Effector CD4-positive, alpha-beta T cell (primary cell): Measurements from ENCODE around the gene HPGDS.
"Not testable (repeated sequence)": the region's sequence is repeated elsewhere in the genome, so short reads cannot be mapped to it uniquely, and the experiment has no call there.

ENCODE experiments used
- DNase-seq: peaks from one replicate; pipeline ENCODE4 v3.0.0-alpha.2; 2020

Gene HPGDS

DNA sequence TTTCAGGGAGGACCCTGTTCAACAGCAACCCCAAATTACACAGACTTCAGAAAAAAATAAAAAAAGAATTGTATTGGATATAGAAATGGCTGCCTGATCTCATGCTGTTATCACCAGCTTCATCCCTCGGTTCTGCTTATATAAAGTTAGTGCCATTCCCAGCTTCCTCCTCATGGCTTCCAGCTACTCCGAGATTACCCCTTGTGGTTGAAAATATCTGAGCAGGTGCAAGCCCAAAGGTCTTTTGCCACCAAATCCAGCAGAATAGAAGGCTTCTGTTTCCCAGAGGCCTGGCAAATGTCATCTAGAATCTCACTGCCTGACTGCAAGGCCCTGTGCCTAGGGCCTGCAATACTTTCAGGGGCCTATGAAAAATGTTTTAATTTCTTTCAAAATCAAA, 13.8 kb upstream of the HPGDS start:
- DNase-seq = no peak

GRCh38 chr4:94354474-94354896, 11.8 kb upstream of the HPGDS start:
- DNase-seq = no peak

DNA sequence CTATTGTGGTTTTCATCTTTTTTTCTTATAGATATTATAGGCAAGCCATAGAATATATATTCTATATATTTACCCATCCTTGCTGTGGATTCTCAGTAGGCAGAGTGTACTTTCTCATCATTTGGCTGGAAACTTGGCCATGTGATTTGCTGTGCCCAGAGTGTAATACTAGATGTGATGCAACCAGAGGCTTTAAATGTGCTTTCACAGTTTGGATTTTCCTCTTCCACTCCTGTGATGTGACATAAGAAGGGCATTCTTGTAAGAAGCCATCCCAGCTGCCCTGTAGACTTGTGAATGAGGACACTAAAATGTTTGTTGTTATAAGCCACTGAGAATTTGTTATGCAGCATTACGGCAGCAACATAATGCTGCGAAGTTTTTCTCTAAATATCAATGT, 10.4 kb upstream of the HPGDS start:
- DNase-seq = no peak

- no peak for DNase-seq
Measured at GRCh38 chr4:94352163-94352562, 9.5 kb upstream of the HPGDS start.

DNA sequence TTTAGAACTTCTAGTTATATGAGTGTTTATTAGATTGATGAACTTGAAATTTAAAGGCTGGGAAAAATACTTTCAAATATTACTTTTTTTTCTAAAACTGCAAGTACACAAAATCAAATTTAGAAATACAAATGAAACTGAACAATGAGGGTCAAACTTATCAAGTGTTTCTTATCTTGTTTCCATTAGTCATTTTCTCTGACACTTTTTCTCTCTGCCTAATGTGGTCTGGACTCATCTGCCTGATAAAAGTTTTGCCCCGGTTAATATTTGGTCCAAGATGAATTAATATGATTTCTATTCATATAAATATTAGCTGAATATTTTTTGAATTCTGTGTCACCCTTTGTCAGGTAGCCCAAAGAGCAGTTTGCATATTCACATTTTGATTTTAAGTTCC, 8.7 kb upstream of the HPGDS start:
- DNase-seq = no peak

DNA sequence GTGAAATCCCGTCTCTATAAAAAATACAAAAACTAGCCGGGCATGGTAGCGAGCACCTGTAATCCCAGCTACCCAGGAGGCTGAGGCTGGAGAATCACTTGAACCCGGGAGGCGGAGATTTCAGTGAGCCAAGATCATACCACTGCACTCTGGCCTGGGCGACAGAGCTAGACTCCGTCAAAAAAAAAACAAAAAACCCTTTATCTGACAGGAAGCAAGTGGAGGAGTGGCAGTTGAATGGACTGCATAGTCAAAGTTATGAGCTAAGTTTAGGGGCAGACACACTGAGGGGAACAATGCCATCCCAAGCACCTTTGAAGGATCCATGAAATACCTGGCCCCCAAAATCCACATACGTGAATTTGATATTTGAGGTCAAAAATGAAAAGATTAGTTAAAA, 7.5 kb upstream of the HPGDS start:
- DNase-seq = no peak

DNA sequence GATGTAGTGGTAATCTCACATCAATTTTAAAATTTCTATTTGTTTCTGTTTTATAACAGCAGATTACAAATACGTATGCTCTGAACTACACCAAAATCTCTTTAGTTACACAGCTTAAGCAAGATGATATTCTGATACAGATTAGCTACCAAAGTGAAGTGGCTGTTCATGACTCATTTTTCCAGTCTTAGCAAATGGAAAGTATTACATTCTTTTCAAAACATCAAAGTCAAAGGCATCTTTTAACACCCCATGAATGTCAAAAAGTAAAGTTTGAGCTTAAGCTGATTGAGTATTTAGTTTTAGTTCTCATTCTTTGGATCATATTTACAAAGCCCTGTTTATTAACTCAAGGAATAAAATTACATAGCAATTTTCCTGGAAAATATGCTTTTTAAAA, 6.6 kb upstream of the HPGDS start:
- no peak for DNase-seq

DNA sequence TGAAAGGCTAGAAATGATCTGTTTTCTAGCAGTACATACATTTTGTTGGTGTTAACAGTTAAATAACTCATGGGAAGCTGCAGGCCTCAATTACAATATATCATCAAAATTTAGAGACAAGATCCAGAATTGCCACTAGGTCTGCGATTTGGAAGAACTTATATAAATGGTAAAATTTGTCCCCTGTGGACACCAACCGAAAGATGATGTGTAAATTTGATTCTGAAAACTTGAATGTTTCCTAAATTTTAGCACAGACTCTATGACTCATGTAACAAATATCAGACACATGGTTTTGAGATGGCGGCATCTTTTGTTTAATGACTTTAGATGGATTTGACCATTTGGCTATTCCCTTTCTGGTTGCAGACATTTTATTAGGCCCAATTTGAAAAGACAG, 6.0 kb upstream of the HPGDS start:
- DNase-seq = no peak

GRCh38 chr4:94346541-94346940, 3.9 kb upstream of the HPGDS start:
- DNase-seq = no peak

- no peak for DNase-seq
Measured at GRCh38 chr4:94345969-94346368, 3.3 kb upstream of the HPGDS start.

DNA sequence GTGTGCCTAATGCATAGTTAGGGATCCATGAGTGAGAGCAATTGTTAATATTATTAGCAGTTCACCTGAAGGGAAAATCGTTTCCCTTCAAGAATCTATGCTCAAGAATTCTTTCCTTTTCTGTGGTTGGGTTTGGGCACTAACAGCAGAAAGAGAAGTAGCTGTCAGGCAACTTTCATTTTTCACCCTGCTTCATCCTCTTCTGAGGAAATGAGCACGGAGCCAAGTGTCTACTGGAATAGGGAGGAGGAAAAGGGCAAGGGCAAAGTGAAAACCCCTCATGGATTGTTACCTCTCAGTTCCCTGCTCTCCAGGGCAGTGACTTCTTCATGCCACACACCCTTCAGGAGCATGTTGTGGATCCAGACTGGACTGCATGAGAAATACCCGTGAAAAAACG, 2.6 kb upstream of the HPGDS start:
- DNase-seq = no peak

DNA sequence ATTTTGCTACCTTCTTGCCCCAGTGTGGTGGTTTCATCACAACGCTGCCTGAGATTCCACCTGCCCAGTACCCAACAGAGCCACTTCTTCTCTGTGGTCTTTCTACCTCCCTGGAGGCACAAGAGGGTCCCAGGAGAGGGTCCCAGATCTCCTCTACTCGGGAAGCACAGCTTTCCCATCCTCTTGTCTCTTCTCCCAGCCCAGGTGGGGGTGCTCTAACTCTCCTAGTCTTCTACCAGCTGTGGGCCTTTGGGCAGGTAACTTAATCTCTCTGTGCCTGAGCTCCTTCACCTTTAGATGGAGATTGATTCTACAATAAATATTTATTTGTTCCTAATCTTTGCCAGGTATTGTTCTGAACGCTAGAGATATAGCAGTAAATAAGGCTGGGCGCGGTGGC, 1.8 kb upstream of the HPGDS start:
- no peak for DNase-seq

GRCh38 chr4:94341481-94342370, 910 bp downstream of the HPGDS start:
- no peak for DNase-seq

DNA sequence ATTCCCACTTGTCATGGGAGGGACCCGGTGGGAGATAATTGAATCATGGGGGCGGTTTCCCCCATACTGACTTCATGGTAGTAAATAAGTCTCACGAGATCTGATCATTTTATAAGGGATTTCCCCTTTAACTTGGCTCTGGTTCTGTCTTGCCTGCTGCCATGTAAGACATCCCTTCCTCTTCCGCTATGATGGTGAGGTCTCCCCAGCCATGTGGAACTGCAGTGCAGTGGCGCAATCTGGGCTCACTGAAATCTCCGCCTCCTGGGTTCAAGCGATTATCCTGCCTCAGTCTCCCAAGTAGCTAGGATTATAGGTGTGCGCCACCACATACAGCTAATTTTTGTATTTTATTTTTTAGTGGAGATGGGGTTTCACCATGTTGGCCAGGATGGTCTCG, 2.9 kb downstream of the HPGDS start:
- no peak for DNase-seq

DNA sequence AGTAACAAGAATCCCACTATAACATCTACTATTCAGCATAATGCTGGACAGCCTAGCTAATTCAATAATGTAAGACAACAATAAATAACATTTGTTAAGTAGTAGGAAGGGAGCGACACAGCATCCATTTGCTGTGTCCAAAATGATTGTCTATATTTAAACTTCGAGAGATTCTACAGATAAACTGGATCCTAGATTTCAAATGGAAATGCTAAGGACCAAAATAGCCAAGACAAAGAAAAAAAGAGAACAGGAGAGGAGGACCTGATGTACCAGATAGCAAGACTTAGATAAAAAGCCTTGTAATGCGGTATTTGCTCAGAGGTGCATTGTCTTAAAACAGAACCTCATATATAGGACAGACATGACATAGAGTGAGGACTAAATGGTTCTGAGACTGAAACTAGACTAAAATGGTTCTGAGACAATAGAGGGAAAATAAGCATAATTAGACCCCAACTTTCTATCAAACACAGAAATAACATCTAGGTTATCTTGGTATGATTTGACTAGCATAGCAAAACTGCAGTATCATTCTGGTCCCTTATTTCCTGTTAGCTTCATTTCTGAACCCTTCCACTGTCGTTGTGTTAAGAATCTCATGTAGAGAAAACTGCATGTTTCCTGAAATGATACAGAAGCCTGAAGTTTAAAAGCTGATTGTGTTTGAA, 3.8 kb downstream of the HPGDS start:
- no peak for DNase-seq

DNA sequence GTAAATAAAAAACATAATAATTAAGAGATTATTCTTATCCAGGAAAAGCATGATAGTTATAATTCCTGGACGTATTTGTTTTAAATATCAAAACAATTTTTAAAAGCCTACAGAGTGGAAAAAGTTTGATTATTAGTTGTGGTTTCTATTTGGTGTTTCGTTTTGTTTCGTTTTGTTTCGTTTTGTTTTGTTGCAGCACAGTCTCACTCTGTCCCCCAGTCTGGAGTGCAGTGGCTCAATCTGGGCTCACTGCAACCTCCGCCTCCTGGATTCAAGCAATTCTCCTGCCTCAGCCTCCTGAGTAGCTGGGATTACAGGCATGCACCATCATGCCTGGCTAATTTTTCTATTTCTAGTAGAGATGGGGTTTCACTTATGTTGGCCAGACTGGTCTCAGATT, 5.8 kb downstream of the HPGDS start:
- DNase-seq = not testable (repeated sequence)

DNA sequence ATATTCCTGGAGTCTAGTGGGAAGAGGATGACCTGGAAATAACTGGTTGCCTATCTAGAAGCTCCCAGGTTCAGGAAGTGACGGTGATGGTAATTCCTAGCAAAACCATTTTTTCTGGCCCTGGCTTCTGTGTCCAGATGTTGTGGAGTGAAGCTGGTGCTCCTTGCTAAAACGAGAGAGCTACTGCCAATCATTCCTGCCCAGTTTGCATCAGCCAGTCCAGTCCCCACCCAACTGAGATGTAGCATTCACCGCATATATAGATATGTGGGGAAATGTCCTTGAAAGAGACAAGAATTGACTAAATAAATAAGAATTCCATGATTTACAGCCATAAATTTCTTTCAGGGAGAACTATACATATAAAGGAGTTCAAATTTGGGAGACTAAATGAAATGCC, 6.3 kb downstream of the HPGDS start:
- DNase-seq = no peak

DNA sequence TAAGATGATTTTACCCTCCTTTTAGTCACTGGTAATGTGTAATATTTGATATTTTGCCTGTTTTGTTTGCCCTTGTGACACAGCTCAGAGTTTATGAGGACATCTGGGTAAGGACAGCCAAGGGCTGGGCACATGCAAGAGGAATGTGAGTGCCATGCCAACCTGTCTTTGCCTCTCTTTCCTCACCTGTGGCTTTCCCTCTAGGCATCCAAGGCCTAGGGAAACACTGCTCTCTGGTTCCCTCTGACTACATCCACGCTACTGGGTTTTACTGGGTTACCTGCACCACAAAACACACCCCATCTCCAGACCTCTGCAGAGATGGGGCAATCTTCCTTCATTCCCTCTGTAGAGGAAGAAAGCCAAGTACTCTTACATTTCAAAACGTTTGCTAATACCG, 7.7 kb downstream of the HPGDS start:
- DNase-seq = no peak

GRCh38 chr4:94334476-94334875, 8.2 kb downstream of the HPGDS start:
- DNase-seq = no peak

- no peak for DNase-seq
Measured at GRCh38 chr4:94333866-94334265, 8.8 kb downstream of the HPGDS start.

DNA sequence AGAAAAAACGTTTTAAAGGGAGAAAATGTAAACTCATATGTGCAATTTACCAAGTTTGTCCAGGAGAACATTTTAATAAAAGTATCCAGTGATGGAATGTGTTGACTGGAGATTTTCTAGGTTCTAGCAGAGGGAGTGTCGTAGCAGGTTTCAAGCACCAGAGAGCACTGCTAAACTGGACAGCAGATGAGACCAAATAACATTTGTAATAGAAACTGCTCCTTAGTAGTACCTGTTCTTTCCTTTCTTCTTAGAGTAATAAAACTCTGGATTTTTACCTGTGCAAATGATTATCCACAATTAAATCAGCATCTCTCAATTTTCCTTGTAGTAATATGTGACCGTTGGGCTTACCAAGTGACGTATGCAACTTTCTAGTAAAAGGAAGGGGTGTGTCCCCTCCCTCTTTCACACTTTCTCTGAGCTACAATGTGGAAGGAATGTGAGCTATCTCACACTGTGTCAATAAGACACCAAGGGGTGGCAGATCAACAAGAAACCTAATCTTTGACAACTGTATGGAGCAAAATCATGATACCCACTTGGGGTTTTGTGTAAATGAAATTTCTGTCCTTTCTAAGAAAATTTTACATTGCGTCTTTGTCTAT, 9.5 kb downstream of the HPGDS start:
- DNase-seq = no peak

DNA sequence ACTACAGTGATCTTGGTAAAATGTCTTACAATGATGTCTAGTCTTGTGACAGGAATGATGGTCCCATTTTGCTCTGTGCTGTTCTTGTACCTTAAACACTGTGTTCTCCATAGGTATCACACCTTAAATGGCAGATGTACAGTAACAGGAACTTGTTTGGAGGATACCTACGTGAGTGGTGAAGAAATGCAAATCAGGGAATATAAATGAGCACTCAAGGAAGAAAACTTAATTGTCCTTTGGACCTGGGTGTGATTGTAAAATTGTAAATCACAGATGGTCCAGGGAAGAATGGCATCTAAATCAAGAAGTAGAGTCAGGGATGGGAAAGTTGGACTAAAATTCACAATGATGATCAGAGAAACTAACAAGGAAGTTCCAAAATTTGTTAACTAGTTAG, 12.7 kb downstream of the HPGDS start:
- no peak for DNase-seq

- DNase-seq = no peak
Measured at GRCh38 chr4:94325835-94326234, 16.8 kb downstream of the HPGDS start.

DNA sequence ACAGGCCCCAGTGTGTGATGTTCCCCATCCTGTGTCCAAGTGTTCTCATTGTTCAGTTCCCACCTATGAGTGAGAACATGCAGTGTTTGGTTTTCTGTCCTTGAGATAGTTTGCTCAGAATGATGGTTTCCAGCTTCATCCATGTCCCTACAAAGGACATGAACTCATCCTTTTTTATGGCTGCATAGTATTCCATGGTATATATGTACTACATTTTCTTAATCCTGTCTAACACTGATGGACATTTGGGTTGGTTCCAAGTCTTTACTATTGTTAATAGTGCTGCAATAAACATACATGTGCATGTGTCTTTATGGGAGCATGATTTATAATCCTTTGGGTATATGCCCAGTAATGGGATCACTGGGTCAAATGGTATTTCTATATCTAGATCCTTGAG, 22.7 kb downstream of the HPGDS start:
- not testable (repeated sequence) for DNase-seq
